Neuronal stem cell (in vitro differentiated cells): Measurements from ENCODE around the gene PRKG2.

Source experiments
- DNase-seq: peaks from one replicate; pipeline ENCODE4 v3.0.0-alpha.2; 2013; ENCODE audit warnings: low spot score
- H2AFZ ChIP-seq: one replicate; pipeline ENCODE4 v1.6.1; 2013; ENCODE audit warnings: mild to moderate bottlenecking, low read length, inconsistent platforms
- H2AK5ac ChIP-seq: 2 replicates; pipeline ENCODE4 v1.6.1; 2013; ENCODE audit warnings: low read depth, mild to moderate bottlenecking, inconsistent platforms, low read length, moderate library complexity, mixed read lengths
- H2BK120ac ChIP-seq: 2 replicates; pipeline ENCODE4 v1.6.1; 2013; ENCODE audit warnings: low read depth, mild to moderate bottlenecking, inconsistent platforms, low read length, moderate library complexity, mixed read lengths
- H2BK12ac ChIP-seq: one replicate; pipeline ENCODE4 v1.6.1; 2013; ENCODE audit warnings: low read length, inconsistent platforms
- H2BK15ac ChIP-seq: 2 replicates; pipeline ENCODE4 v1.6.1; 2013; ENCODE audit warnings: mild to moderate bottlenecking, low read length, inconsistent platforms, mixed read lengths
- H2BK5ac ChIP-seq: one replicate; pipeline ENCODE4 v1.6.1; 2013; ENCODE audit warnings: inconsistent platforms, mild to moderate bottlenecking, low read length, moderate library complexity
- H3K14ac ChIP-seq: one replicate; pipeline ENCODE4 v1.6.1; 2013; ENCODE audit warnings: low read length, inconsistent platforms
- H3K18ac ChIP-seq: 2 replicates; pipeline ENCODE4 v1.6.1; 2013; ENCODE audit warnings: low read length, inconsistent platforms
- H3K23ac ChIP-seq: 2 replicates; pipeline ENCODE4 v1.6.1; 2013; ENCODE audit warnings: low read depth, mild to moderate bottlenecking, mixed read lengths, low read length, inconsistent platforms; ENCODE audit not compliant: poor library complexity
- H3K27ac ChIP-seq: replicated peaks from 3 replicates; pipeline ENCODE4 v1.5.1; 2013; ENCODE audit warnings: low read length, inconsistent platforms
- H3K27me3 ChIP-seq, 3 experiments: 2 replicates each; pipeline ENCODE4 v1.6.1; 2013; ENCODE audit warnings: low read length in 3 of 3, mild to moderate bottlenecking in 2 of 3, inconsistent platforms in 1 of 3, low read depth in 1 of 3, mixed read lengths in 1 of 3, moderate library complexity in 1 of 3; ENCODE audit not compliant: control insufficient read depth in 3 of 3, insufficient read depth in 3 of 3
- H3K36me3 ChIP-seq, 2 donors: replicated peaks in 1 of 2; 2 replicates each; pipeline ENCODE4 v1.6.1; 2013; ENCODE audit warnings: low read length in 2 of 2; ENCODE audit not compliant: control insufficient read depth in 2 of 2, insufficient read depth in 2 of 2
- H3K4ac ChIP-seq: 2 replicates; pipeline ENCODE4 v1.6.1; 2013; ENCODE audit warnings: inconsistent platforms, mild to moderate bottlenecking, low read length, moderate library complexity
- H3K4me1 ChIP-seq, 2 donors: 1 replicate in 1 of 2; 2 replicates in 1 of 2; pipeline ENCODE4 v1.6.1; 2013; ENCODE audit warnings: low read length in 2 of 2, low read depth in 1 of 2; ENCODE audit not compliant: control insufficient read depth in 2 of 2, insufficient read depth in 1 of 2
- H3K4me2 ChIP-seq: one replicate; pipeline ENCODE4 v1.6.1; 2013; ENCODE audit warnings: mild to moderate bottlenecking, low read length, inconsistent platforms; ENCODE audit not compliant: insufficient read depth, poor library complexity, severe bottlenecking
- H3K4me3 ChIP-seq, 2 donors: 2 replicates each; pipeline ENCODE4 v1.5.1; 2013; ENCODE audit warnings: low read length in 2 of 2, mild to moderate bottlenecking in 2 of 2, inconsistent platforms in 1 of 2, moderate library complexity in 1 of 2
- H3K79me1 ChIP-seq: one replicate; pipeline ENCODE4 v1.6.1; 2013; ENCODE audit warnings: low read depth, mild to moderate bottlenecking, inconsistent platforms, low read length, moderate library complexity
- H3K9ac ChIP-seq: one replicate; pipeline ENCODE4 v1.6.1; 2013; ENCODE audit warnings: mild to moderate bottlenecking, low read depth, low read length, inconsistent platforms; ENCODE audit not compliant: poor library complexity
- H3K9me3 ChIP-seq, 2 donors: replicated peaks in 1 of 2; 2 replicates each; pipeline versions ENCODE3 to v1.6.1; 2013; ENCODE audit warnings: low read length in 2 of 2, mild to moderate bottlenecking in 2 of 2, inconsistent platforms in 1 of 2, low read depth in 1 of 2, mixed read lengths in 1 of 2, moderate library complexity in 1 of 2; ENCODE audit not compliant: control insufficient read depth in 2 of 2, insufficient read depth in 1 of 2
- H4K8ac ChIP-seq: one replicate; pipeline ENCODE4 v1.6.1; 2013; ENCODE audit warnings: low read depth, mild to moderate bottlenecking, inconsistent platforms, low read length, moderate library complexity
- H4K91ac ChIP-seq: one replicate; pipeline ENCODE4 v1.6.1; 2013; ENCODE audit warnings: low read length, low read depth, mild to moderate bottlenecking, inconsistent platforms; ENCODE audit not compliant: poor library complexity
- WGBS, 2 donors: extraction: QIAGEN DNeasy Blood & Tissue Kit; methylation state at CpG; one replicate each; pipeline ENCODE4 v1.1.7; 2013; ENCODE audit warnings: missing lambda C conversion rate in 2 of 2, mixed read lengths in 1 of 2; ENCODE audit not compliant: insufficient read length in 2 of 2, insufficient replicate concordance in 1 of 2; ENCODE audit errors: extremely low coverage in 2 of 2; 5-methylcytosine and 5-hydroxymethylcytosine counted together

Gene PRKG2

GRCh38 chr4:81131563-81131962 lies 83.5 kb downstream of the PRKG2 start:
- no peaks in the 10 kb centered on the region for H3K36me3 ChIP-seq
- no peak overlapping the region for H2BK5ac ChIP-seq
- H4K8ac ChIP-seq: no peak overlapping the region
- WGBS, 2 donors: no CpG with 5 or more reads among the region's 2 CpGs
- DNase-seq: no peak
- no peaks in the 10 kb centered on the region for H3K9me3 ChIP-seq
- no peak overlapping the region for H3K14ac ChIP-seq
- H3K9ac ChIP-seq: no peak overlapping the region
- H2AK5ac ChIP-seq: no peak overlapping the region
- H3K4me3 ChIP-seq: no peak overlapping the region
- H3K27ac ChIP-seq: no peak overlapping the region
- no peak overlapping the region for H3K4me2 ChIP-seq
- H3K27me3 ChIP-seq: no peaks in the 10 kb centered on the region
- H3K4me1 ChIP-seq: no peaks in the 10 kb centered on the region
- no peak overlapping the region for H2BK12ac ChIP-seq
- H3K23ac ChIP-seq: no peak overlapping the region
- H3K79me1 ChIP-seq: no peaks in the 10 kb centered on the region
- no peak overlapping the region for H3K4ac ChIP-seq
- no peak overlapping the region for H3K18ac ChIP-seq
- H4K91ac ChIP-seq: no peak overlapping the region
- no peak overlapping the region for H2BK120ac ChIP-seq
- H2AFZ ChIP-seq: no peak overlapping the region
- H2BK15ac ChIP-seq: no peak overlapping the region

GRCh38 chr4:81131066-81131465 lies 84.0 kb downstream of the PRKG2 start:
- Histone ChIP-seq H2BK5ac (no peak overlapping the region), H3K14ac (no peak overlapping the region), H3K4me1 (no peaks in the 10 kb centered on the region), H3K18ac (no peak overlapping the region), H4K91ac (no peak overlapping the region), H3K23ac (no peak overlapping the region), H2AK5ac (no peak overlapping the region), H2BK120ac (no peak overlapping the region), H2AFZ (no peak overlapping the region), H3K79me1 (no peaks in the 10 kb centered on the region), H2BK15ac (no peak overlapping the region), H2BK12ac (no peak overlapping the region), H3K4me3 (no peak overlapping the region), H3K27me3 (no peaks in the 10 kb centered on the region), H3K9ac (no peak overlapping the region), H3K4me2 (no peak overlapping the region), H3K36me3 (no peaks in the 10 kb centered on the region), H4K8ac (no peak overlapping the region), H3K9me3 (no peaks in the 10 kb centered on the region), H3K4ac (no peak overlapping the region), H3K27ac (no peak overlapping the region)
- no peak for DNase-seq
- no CpG with 5 or more reads among the region's 4 CpGs for WGBS, 2 donors

- Histone ChIP-seq H4K8ac (no peak overlapping the region), H3K18ac (no peak overlapping the region), H2AK5ac (no peak overlapping the region), H3K23ac (no peak overlapping the region), H2BK15ac (no peak overlapping the region), H2BK5ac (no peak overlapping the region), H3K27ac (no peak overlapping the region), H3K14ac (no peak overlapping the region), H4K91ac (no peak overlapping the region), H3K27me3 (no peaks in the 10 kb centered on the region), H2BK120ac (no peak overlapping the region), H3K9ac (no peak overlapping the region), H3K9me3 (no peaks in the 10 kb centered on the region), H3K36me3 (no peaks in the 10 kb centered on the region), H3K4me1 (no peaks in the 10 kb centered on the region), H3K4me3 (no peak overlapping the region), H2AFZ (no peak overlapping the region), H3K79me1 (no peaks in the 10 kb centered on the region), H2BK12ac (no peak overlapping the region), H3K4ac (no peak overlapping the region), H3K4me2 (no peak overlapping the region)
- DNase-seq: no peak
- no CpG with 5 or more reads among the region's 7 CpGs for WGBS, 2 donors
Observed at GRCh38 chr4:81130569-81130968, 84.5 kb downstream of the PRKG2 start.

GRCh38 chr4:81120055-81120454 lies 95.0 kb downstream of the PRKG2 start:
- no peak for DNase-seq

More at GRCh38 chr4:81120055-81120454, 95.0 kb downstream of the PRKG2 start:
- H3K14ac ChIP-seq: no peak overlapping the region
- no peak overlapping the region for H3K4ac ChIP-seq
- no peak overlapping the region for H3K9ac ChIP-seq
- no peak overlapping the region for H2AK5ac ChIP-seq
- H3K4me3 ChIP-seq: no peak overlapping the region
- no peaks in the 10 kb centered on the region for H3K79me1 ChIP-seq
- H2AFZ ChIP-seq: no peak overlapping the region
- no peak overlapping the region for H3K4me2 ChIP-seq
- H3K27ac ChIP-seq: no peak overlapping the region
- H2BK5ac ChIP-seq: no peak overlapping the region
- no peak overlapping the region for H3K23ac ChIP-seq
- no peaks in the 10 kb centered on the region for H3K9me3 ChIP-seq
- WGBS, 2 donors: no CpG with 5 or more reads among the region's 5 CpGs
- no peaks in the 10 kb centered on the region for H3K27me3 ChIP-seq
- no peak overlapping the region for H2BK120ac ChIP-seq
- no peak overlapping the region for H2BK12ac ChIP-seq
- H3K18ac ChIP-seq: no peak overlapping the region
- H2BK15ac ChIP-seq: no peak overlapping the region
- H3K4me1 ChIP-seq: peaks cover 0 to 2% of the 10 kb centered on the region in 2 donors
- H4K91ac ChIP-seq: no peak overlapping the region
- H3K36me3 ChIP-seq: no peaks in the 10 kb centered on the region
- no peak overlapping the region for H4K8ac ChIP-seq
